Stimulated activated CD8-positive, alpha-beta memory T cell treated with anti-CD3 and anti-CD28 coated beads, Interleukin-4, amount 100 ng/mL, for 4 hours (primary cell): ENCODE data around the gene TENT4A.
"Not testable (repeated sequence)": the region's sequence is repeated elsewhere in the genome, so short reads cannot be mapped to it uniquely, and the experiment has no call there.

Source experiments
- DNase-seq, 2 donors: peaks; one replicate each; pipeline ENCODE4 v3.0.0-alpha.2; 2020; ENCODE audit warnings: low read depth in 2 of 2, low spot score in 1 of 2

TENT4A gene

GRCh38 chr5:6713274-6714225 is at the start of gene TENT4A:
Gene TENT4A, plus strand, starts transcription at chr5:6713432. Its CDS starts 552 bp downstream, at chr5:6713984.
- DNase-seq, result no peak

- no peak for DNase-seq
These were observed 46.5 kb upstream of the TENT4A start for GRCh38 chr5:6666762-6667161.

GRCh38 chr5:6667648-6668047 is 45.6 kb upstream of the TENT4A start:
- DNase-seq, result no peak

- DNase-seq, result not testable (repeated sequence)
These were observed 44.5 kb upstream of the TENT4A start for GRCh38 chr5:6668717-6669116.

GRCh38 chr5:6673031-6673430 is 40.2 kb upstream of the TENT4A start:
- no peak for DNase-seq

GRCh38 chr5:6673963-6674362 is 39.3 kb upstream of the TENT4A start:
- DNase-seq, result no peak

GRCh38 chr5:6674421-6674820 is 38.8 kb upstream of the TENT4A start:
- no peak for DNase-seq

- DNase-seq, result no peak
These were observed 38.3 kb upstream of the TENT4A start for GRCh38 chr5:6674886-6675285.

- no peak for DNase-seq
These were observed 37.3 kb upstream of the TENT4A start for GRCh38 chr5:6675784-6676491.

- no peak for DNase-seq
These were observed 36.5 kb upstream of the TENT4A start for GRCh38 chr5:6676702-6677101.

GRCh38 chr5:6678385-6678784 is 34.8 kb upstream of the TENT4A start:
- no peak for DNase-seq

GRCh38 chr5:6680922-6681321 is 32.3 kb upstream of the TENT4A start:
- DNase-seq, result no peak

GRCh38 chr5:6681682-6682081 is 31.6 kb upstream of the TENT4A start:
- DNase-seq, result no peak

GRCh38 chr5:6682239-6682638 is 31.0 kb upstream of the TENT4A start:
- no peak for DNase-seq

GRCh38 chr5:6683241-6683640 is 30.0 kb upstream of the TENT4A start:
- DNase-seq, result no peak

GRCh38 chr5:6684075-6684474 is 29.2 kb upstream of the TENT4A start:
- no peak for DNase-seq

- DNase-seq, result no peak
These were observed 26.7 kb upstream of the TENT4A start for GRCh38 chr5:6686501-6686900.

GRCh38 chr5:6686915-6687409 is 26.3 kb upstream of the TENT4A start:
- DNase-seq, result no peak

- DNase-seq, result no peak
These were observed 25.7 kb upstream of the TENT4A start for GRCh38 chr5:6687505-6687904.

GRCh38 chr5:6692906-6693305 is 20.3 kb upstream of the TENT4A start:
- no peak for DNase-seq

- no peak for DNase-seq
These were observed 14.5 kb upstream of the TENT4A start for GRCh38 chr5:6698696-6699095.

- no peak for DNase-seq
These were observed 13.9 kb upstream of the TENT4A start for GRCh38 chr5:6699357-6699756.
